OCI-M1 (cell line): ENCODE results near the gene ACTR6.
A peak's percentile ranks its signal among the peaks of the same experiment; 100 is the strongest.
"Not testable (repeated sequence)": the region's sequence is repeated elsewhere in the genome, so short reads cannot be mapped to it uniquely, and the experiment has no call there.

Experiments used
- DNase-seq: peaks from one replicate; lab custom pipeline; 2025; lab: John Stamatoyannopoulos, UW

Gene ACTR6

DNA sequence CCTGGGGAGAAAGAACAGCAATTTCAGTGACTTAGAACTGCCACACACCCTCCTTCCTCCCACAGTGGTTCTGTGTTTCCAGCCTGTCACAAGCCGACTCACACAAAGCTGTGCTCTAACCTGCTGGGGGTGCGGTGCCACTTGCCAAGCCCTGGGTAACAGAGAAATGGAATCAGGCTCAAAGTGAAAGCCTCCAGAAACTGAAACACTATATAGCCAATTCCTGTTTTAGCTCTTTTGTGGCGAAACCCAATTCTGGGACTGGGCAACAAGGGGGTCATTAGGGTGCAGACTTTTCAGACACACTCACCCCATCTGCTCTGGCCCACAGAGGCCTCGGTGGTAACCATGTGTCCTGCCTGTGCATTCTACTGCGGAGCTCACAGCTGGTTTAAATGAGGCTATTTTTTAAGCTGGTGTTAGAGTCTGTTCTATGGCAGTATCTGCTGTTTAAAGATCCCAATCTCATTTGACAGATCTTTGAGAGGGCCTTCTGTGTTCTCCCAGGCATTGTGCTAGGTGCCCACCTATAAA lies 15.2 kb upstream of the ACTR6 start:
- DNase-seq = no peak

GRCh38 chr12:100186071-100186470 lies 14.5 kb upstream of the ACTR6 start:
- DNase-seq = no peak

DNA sequence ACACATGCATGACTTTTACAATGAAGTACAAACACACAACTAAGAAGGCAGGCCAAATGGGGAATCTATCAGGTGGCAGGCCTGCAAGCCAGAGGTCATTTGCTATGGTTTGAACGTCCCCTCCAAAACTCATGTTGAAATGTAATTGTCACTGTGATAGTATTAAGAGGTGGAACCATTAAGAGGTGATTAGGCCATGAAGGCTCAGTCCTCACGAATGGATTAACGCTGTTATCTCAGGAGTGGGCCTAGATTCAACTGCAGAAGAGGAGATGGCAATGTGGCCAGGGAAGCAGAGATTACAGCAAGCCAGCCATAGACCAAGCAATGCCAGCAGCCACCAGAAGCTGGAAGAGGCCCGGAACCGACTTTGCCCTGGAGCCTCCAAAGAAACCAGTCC lies 13.5 kb upstream of the ACTR6 start:
- DNase-seq = no peak

- no peak for DNase-seq
Observed at GRCh38 chr12:100187857-100188519, 12.6 kb upstream of the ACTR6 start.

- DNase-seq = not testable (repeated sequence)
Observed at GRCh38 chr12:100188888-100189635, 11.6 kb upstream of the ACTR6 start.

GRCh38 chr12:100189636-100190394 lies 10.8 kb upstream of the ACTR6 start:
- DNase-seq = no peak

DNA sequence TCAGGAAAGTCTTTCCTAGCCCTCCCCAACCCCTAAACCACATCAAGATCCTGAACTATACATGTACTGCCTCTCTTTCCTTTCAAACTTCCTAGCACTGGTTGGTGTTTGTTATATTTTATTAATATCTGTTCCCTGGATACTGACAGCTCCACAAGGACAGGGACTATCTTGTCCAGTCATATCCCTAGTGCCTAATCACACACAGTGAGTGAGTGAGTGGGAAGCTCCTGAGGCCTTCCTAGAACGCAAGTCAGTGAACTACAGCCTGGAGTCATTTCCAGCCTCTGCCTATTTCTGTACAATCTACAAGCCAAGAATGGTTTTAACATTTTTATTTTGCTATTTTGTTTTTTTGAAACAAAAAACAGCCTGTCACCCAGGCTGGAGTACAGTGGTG lies 7.5 kb upstream of the ACTR6 start:
- DNase-seq = no peak

- no peak for DNase-seq
Observed at GRCh38 chr12:100197486-100197885, 3.1 kb upstream of the ACTR6 start.

- no peak for DNase-seq
Observed at GRCh38 chr12:100199023-100199346, 1.6 kb upstream of the ACTR6 start.

- peak; percentile 62 for DNase-seq
Observed at GRCh38 chr12:100199347-100200149, 1.1 kb upstream of the ACTR6 start.

DNA sequence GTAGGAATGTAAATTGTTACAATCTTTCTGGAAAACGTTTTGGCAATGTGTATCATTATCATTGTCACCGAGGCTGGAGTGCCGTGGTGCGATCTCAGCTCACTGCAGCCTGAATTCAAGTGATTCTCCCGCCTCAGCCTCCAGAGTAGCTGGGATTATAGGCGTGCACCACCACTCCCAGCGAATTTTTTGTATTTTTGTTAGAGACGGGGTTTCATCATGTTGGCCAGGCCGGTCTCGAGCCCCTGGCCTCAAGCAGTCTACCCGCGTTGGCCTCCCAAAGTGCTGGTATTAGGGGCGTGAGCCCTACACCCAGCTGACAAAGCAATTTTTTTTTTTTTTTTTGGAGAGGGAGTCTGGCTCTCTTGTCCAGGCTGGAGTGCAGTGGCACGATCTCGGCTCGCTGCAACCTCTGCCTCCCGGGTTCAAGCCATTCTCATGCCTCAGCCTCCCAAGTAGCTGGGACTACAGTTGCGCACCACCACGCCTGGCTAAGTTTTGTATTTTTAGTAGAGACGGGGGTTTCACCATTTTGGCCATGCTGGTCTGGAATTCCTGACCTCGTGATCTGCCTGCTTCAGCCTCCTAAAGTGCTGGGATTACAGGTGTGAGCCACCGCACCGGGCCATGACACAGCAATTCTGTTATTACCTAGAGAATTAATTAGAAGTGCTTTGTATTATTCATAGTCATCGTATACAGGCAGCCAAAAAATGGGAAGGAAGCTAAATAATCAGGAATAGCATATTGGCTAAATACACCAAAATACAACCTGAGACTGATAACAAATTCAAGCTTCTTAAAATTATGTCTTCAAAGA lies 1.2 kb downstream of the ACTR6 start:
- DNase-seq = no peak

GRCh38 chr12:100207311-100207710 lies 6.7 kb downstream of the ACTR6 start:
- DNase-seq = no peak

GRCh38 chr12:100208834-100209233 lies 8.2 kb downstream of the ACTR6 start:
- DNase-seq = no peak

DNA sequence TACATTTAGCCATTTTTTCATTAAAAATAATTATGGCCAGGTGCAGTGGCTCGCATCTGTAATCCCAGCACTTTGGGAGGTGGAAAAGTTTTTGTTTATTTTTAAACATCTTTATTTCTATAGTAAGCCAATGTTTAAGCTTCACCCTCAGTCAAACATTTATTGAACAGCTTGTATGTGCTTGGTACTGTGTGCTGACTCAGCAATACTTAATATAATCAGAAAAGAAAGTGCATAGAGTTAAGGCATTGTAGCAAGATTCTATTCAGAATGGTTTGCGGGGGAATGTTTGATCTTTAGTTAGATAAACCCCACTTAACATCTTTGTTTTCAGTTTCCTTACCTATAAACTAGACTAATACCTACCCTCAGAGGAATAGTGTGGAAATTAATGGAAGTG lies 11.1 kb downstream of the ACTR6 start:
- DNase-seq = no peak

GRCh38 chr12:100213016-100213891 lies 12.6 kb downstream of the ACTR6 start:
- DNase-seq = no peak

- no peak for DNase-seq
Observed at GRCh38 chr12:100214518-100214917, 13.9 kb downstream of the ACTR6 start.

DNA sequence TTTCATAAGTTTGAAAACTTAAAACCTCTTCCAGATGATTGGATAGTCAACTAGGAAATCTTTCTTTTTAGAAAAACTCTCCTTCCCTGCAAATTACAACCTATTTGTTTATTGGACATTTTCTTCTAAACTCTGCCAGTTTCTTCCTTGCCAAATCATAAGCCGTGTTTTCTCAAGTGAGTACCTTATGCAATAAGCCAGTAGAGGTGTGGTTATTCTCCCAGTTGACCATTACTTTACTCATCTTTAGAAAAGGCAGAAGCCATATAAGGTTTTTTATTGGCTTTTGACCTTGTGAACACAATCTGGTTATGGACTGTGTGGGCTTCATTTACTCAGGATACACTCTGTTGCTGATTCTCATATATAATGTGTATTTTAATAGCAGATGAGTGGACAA lies 14.6 kb downstream of the ACTR6 start:
- DNase-seq = no peak

GRCh38 chr12:100216337-100216736 lies 15.7 kb downstream of the ACTR6 start:
- no peak for DNase-seq

DNA sequence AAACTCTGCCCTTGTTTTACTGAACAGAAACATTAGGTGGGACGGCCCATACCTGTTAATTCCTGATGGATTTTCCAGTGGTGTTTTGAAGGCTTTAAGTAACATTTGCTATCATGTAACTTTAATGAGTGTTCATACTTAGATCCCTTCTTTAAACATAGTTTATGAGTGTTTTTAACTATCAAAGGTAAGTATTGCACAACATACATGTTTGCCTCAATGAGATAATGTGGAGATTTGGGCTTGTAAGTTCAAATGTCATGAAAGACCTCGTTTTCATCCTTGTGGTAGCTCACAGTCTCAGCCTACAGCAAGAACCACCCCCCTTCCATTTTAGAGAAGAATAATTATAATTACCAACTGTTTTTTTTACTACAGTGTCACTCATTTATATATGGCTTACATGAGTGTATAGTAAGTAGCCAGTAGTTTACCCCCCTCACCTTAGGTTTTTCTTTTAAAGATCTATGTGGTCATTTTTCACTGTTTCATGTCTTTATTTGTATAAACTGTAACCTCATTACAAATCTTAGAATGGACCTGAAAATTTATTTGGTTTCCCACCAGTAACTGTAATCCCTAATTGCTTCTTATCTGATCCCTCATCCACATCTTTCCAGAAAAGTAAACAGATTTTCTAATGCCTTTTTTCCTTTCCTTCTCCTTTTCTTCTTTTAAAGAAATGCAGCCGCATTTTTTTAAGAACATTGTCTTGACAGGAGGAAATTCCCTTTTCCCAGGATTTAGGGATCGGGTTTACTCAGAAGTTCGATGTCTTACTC lies 18.9 kb downstream of the ACTR6 start:
- no peak for DNase-seq
